Activated CD4-positive, alpha-beta T cell treated with anti-CD3 and anti-CD28 coated beads, Interleukin-2, Interleukin-6, amounts not matched to agents 100 ng/mL and 50 ng/mL, durations not matched to agents 16 hours and 8 hours (primary cell): ENCODE measurements around the gene KIF5C.
A peak's percentile ranks its signal among the peaks of the same experiment; 100 is the strongest.

ENCODE experiments used
- DNase-seq: peaks from one replicate; pipeline ENCODE4 v3.0.0-alpha.2; 2020

Gene KIF5C

DNA sequence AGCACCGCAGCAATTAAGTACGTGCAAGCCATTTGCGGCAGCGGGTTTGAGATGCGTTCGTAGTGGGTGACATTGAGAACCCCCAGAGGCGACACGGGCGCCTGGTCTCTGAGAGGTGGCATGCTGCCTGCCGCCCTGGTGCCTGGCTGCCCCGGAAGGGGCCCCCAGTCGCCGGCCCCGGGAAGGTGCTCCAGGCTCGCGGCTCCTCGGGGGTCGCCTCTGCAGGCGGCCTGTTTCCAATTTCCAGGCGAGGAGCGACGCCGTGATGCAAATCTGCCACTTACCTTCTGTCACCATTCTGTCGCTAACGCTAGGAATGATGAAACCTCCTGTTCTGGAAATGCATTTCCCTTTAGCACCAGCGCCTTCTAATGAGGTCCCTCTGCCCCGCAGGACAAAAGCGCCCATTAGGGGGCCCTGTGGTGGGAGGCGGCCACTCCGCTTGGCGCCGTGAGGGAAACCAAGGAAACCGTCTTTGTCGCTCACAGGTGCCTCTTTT lies 13.0 kb downstream of the KIF5C start:
- DNase-seq, result no peak

DNA sequence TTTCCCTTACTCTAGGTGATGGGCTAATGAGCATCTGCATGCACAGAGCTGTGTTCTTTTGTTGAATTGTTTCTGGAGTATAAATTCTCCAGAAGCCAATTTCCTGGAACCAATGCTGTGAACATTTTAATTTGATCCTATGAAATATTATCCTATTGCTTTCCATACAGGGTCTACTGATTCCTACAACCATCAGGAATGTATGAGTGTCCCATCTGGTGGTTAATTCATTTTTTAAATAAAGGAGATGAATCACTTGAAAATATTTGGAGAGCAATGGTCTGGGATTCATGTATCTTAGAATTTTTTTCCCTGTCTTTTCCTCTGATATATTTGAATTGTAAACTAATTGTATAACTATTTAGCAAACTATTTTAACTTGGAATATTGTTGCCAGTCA lies 14.0 kb downstream of the KIF5C start:
- DNase-seq, result no peak

GRCh38 chr2:148893906-148894305 lies 18.9 kb downstream of the KIF5C start:
- DNase-seq, result no peak

- no peak for DNase-seq
Measured at GRCh38 chr2:148896136-148896535, 21.1 kb downstream of the KIF5C start.

DNA sequence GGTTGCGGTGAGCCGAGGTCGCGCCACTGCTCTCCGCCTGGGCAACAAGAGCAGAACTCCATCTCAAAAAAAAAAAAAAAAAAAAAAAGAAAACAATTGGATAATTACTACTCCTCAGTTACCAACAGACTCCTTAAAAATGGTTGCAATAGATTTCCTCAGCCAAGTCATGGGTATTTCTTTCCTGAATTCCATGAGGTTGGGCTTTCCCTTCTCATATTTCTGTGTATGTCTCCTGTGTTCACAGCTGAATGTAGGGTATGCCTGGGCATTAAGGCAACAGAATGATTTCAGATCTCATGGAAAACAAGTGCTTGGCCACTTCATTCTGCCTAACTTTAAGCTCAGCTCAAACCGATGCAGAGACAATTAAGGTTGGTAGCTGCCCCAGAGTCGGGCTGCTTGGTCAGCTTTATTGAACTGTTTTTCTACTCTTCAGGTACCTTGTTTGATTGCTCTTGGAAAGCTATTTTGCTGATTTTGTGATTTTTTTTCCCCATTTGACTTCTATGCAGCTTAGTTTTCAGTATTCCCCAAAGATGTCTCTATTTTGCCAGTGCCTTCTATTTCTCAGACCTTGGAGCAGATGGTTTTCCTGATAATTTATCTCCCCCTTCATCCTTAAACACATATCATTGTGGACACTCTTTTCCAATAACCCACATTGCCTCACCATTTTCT lies 24.8 kb downstream of the KIF5C start:
- no peak for DNase-seq

GRCh38 chr2:148900350-148900837 lies 25.4 kb downstream of the KIF5C start:
- no peak for DNase-seq

DNA sequence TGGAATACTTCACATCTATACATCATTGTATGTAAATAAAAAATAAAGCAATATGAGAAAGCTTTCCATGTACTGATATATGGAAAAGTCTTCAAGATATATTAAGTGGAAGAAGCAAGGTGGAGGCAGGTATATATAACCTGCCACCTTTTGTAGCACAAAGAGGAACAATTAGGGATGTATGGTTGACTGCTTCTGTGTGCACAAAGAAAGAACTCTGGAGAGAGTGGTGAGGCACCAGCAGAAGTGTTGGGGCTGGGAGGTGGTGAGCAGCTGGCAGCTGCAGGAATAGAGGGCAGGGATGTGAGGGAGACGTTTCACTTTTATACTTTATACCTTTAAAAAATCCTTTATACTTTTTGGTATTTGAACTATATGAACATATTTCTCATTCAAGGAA lies 26.1 kb downstream of the KIF5C start:
- no peak for DNase-seq

GRCh38 chr2:148902798-148903197 lies 27.8 kb downstream of the KIF5C start:
- DNase-seq, result no peak

- DNase-seq, result no peak
Measured at GRCh38 chr2:148903294-148903693, 28.3 kb downstream of the KIF5C start.

- no peak for DNase-seq
Measured at GRCh38 chr2:148903979-148904378, 29.0 kb downstream of the KIF5C start.

DNA sequence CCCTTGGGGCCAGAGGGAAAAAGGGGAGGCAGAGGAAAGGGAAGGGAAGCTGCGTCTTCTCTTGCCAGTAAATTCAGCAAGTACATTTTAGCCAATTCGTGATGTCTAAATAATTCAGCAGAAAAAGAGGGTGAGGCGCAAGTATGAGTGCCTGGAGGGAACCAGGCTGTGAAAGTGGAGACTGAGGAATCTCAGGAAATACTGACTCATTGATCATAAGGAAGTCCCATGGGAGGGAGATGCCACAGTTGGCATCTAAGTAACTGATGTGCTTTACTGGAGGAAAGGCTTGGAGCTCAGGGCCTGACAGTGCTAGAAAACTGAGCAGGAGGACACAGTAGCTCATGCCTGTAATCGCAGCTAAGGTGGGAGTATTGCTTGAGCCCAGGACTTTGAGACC lies 31.1 kb downstream of the KIF5C start:
- no peak for DNase-seq

DNA sequence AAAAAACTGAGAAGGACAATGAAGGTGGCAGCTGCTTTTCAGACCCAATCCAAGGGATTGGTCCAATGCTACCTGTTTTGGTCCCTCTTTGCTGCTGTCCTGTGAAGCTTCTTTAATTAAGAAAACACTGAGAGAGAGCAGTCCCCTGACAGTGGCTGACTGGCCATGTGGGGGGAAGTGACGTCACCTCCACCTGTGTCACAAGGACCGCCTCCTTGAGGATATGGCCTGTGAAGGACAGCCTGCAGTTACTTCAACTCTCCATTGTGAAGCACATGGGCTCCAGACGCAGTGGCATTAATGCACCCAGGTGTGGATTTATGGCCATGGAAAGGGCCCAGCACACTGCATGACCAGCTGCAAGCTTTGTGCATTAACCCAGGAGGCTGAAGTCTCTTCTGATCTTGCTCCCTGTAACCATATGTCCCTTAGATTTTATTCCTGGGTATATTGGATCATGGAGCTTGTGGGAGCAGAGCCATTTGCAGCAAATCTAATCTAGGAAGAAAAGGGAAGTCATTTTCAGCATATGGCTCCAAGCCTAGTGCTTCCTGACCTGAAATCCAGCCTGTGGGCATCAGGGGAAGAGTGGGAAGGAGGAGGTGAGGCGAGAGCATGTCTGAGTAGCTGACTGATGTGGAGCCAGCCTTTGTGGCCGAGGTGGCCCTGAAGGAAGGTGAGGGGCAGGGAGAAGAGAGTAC lies 32.2 kb downstream of the KIF5C start:
- DNase-seq, result no peak

DNA sequence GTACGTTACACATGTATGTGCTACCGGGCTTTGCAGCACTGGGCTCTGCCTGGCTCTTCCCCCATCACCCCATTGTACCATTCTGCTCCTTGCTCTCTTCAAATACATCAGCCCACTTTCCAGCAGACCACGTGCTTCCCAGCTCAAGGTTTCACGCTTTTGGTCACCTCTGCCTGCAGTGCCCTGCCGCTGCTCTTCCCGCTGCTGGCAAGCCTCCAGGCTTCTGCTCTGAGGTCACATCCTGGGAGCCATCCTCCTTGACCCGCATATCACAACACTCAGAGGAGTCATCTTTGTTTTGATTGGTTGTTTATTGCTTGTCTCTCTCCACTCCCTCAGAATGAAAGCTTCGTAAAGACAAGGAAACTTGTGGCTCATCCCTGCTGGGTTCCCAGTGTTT lies 34.1 kb downstream of the KIF5C start:
- DNase-seq, result no peak

- DNase-seq, result no peak
Measured at GRCh38 chr2:148913061-148913460, 38.0 kb downstream of the KIF5C start.

GRCh38 chr2:148913492-148913891 lies 38.5 kb downstream of the KIF5C start:
- no peak for DNase-seq

DNA sequence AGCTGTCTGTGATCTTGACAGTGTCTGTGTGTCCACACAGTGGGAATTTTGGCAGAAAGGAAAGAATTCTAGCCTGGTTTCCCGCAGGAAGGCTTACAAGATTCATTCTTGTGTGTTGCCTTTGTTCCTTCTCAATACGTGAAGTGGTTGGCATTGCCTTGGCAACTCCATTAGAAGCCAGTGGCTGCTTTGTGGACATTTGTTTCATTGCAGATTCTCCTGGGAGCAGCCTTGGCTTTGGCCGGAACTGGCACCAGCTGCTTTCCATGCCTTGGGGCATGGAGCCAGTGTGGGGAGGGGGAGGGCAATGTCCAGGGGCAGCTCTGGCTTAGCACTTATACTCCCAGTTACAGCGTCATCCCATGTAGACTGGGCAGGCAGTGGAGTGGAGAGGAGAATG lies 39.4 kb downstream of the KIF5C start:
- DNase-seq, result no peak

DNA sequence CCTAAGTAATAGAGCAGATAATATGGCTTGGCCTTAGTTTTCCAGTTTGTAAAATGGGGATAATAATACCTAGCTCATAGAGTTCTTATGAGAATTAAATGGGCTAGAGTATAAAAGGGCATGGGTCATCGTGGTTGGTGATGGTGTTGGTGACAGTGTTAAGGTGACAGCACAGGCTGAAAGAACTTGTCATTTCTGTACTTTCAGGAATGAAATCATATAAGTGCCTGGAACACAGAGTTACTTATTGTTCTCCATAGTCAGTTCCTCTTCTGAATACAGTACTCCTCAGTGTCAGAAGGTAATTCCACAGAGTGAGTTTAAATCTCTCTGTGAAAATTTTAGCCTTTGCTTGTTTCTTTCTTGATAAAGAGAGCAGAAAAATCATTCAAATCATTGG lies 42.4 kb downstream of the KIF5C start:
- peak; percentile 26 for DNase-seq

- DNase-seq, result no peak
Measured at GRCh38 chr2:148918554-148918953, 43.5 kb downstream of the KIF5C start.

DNA sequence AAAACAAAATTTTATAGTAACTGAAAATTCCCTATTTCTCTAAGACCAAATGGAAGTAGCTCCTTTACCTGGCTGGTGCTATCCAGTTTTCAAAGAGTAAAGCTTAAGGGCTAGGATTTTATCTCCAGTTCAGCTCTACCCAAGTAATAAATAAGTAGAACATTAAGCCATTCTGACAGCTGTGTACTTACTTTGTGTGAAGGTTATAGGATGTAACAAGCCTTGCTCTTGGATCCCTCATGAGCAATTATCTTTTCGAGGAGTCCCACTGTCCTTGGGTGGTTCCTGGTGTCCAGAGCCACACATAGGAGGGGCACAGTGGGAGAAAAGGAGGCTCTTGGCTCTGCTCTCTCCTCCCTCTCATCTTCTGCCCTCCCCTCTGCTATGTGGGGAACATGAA lies 45.5 kb downstream of the KIF5C start:
- DNase-seq, result no peak

GRCh38 chr2:148922062-148922461 lies 47.0 kb downstream of the KIF5C start:
- DNase-seq, result no peak

- DNase-seq, result no peak
Measured at GRCh38 chr2:148922776-148923475, 47.9 kb downstream of the KIF5C start.

DNA sequence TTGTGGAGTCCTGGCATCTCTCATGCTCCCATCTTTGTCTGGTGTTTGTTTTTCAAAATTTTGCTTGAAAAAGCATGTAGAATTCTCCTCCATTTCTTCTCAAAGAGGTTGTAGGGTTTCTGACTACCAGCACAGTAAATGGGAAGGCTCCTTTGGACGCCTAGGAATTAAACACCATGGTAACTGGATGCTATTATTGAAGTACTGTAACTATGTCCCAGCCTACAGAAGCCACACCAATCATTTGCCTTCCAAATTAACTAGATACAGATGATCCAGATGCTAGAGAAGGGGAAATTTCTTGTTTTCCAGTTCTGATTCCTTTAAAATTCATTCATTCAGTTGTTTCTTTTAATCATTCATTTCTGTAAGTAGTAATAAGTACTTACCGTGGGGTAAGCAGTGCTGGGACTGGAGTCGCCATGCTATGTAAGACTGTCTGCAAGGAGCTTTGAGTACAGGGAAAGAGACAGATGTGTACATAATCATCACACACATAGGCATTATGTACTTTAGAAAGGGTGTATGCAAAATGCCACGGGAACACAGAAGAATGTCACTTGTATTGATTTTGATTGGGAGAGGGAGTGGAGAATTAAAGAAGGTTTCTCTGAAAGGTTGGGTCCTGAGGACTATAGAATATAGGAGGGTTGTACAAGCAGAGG lies 49.6 kb downstream of the KIF5C start:
- no peak for DNase-seq

DNA sequence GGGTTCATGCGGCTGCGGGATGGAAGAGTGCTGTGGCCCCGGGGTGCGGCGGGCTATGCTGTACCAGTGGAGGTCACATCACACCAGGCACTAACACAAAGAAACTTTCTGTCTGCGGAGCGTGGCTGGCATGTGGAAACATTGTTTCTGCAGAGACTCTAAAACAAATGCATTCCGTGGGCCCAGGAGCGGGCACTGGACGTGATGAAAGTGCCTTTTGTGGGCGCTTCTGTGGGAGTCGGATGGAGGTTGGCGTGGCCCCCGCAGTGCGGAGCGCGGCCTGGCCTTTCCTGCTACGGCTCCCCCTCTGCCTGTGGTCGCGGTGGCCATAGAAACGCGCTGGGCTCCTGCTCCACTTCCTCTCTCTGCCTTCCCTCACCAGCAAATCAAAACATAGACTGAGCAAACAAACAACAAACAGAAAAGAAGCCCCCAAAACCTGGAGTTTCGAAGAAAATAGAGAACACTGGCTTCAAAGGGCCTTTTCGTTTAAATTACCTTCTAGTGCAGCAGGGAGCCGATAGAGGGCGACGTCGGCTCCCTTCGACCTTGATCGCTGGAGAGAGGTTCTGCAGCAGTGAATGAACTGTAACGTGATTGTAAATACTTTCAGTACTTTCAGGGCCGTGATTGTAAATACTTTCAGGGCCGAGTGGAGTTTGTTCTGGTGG lies 51.4 kb downstream of the KIF5C start:
- DNase-seq, result peak; percentile 59
